Measurements from ENCODE around the gene MRGPRD. TPM values are rescaled to one million over a fixed set of nuclear protein-coding genes. Genes with fewer than 3 reads are reported as not detected.

Gene MRGPRD
- total RNA-seq, 1 donor from 2014 or later, result not detected

DNA sequence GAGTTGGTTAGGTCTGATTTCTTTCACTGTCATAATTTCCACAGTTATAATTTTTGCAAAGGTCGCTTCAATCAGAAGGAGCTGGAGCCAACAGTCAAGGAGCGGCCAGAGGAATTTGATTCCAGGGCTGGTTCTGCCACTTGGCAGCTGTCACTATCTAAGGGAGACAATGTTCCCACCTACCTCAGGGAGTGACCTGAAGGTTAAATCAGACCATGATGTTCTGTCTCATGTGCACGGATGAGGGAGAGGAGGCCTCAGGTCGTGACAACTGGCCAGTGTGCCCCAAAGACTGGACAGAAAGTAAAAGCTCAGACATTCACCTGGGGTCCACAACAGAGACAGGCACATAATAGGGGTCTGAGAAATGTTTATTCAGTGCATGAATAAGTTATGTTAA, 7.6 kb downstream of the MRGPRD start:
- no peaks in the 10 kb centered on the region for H3K79me2 ChIP-seq (ENCODE audit: insufficient read depth, low read length)
- Mint-ChIP-seq H3K36me3 (ENCODE audit: low read depth, unreplicated experiment) (no peaks in the 10 kb centered on the region), H3K4me1 (ENCODE audit: low read depth, unreplicated experiment) (no peaks in the 10 kb centered on the region), H3K9me3 (ENCODE audit: unreplicated experiment) (peaks cover 2% of the 10 kb centered on the region), H3K27ac (ENCODE audit: unreplicated experiment) (no peak overlapping the region), H3K27me3 (ENCODE audit: low read depth, unreplicated experiment) (peaks cover 44% of the 10 kb centered on the region), H3K4me3 (ENCODE audit: unreplicated experiment) (no peak overlapping the region)
- H3K9me3 ChIP-seq (ENCODE audit: insufficient read depth, low read depth, low read length), result no peaks in the 10 kb centered on the region
- H3K4me1 ChIP-seq (ENCODE audit: insufficient read depth, low read length), result no peaks in the 10 kb centered on the region
- TF ChIP-seq, protein P1, sequence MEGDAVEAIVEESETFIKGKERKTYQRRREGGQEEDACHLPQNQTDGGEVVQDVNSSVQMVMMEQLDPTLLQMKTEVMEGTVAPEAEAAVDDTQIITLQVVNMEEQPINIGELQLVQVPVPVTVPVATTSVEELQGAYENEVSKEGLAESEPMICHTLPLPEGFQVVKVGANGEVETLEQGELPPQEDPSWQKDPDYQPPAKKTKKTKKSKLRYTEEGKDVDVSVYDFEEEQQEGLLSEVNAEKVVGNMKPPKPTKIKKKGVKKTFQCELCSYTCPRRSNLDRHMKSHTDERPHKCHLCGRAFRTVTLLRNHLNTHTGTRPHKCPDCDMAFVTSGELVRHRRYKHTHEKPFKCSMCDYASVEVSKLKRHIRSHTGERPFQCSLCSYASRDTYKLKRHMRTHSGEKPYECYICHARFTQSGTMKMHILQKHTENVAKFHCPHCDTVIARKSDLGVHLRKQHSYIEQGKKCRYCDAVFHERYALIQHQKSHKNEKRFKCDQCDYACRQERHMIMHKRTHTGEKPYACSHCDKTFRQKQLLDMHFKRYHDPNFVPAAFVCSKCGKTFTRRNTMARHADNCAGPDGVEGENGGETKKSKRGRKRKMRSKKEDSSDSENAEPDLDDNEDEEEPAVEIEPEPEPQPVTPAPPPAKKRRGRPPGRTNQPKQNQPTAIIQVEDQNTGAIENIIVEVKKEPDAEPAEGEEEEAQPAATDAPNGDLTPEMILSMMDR (IDR thresholded peaks at IDR 0.05; ENCODE audit: insufficient read depth, low read depth, low read length), result no peak
- no peak for TF ChIP-seq EZH2 (IDR thresholded peaks at IDR 0.05; ENCODE audit: insufficient read depth, low read length)
- DNase-seq (ENCODE audit: low read depth), result no peak
- no peak for FAIRE-seq
- H3K4me2 ChIP-seq (ENCODE audit: low read length), result no peak overlapping the region
- no peak overlapping the region for H3K27ac ChIP-seq (ENCODE audit: low read depth, low read length)
- H3K27me3 ChIP-seq (ENCODE audit: insufficient read depth, low read length), result peaks cover 23% of the 10 kb centered on the region
- H3K9ac ChIP-seq (ENCODE audit: low read length), result no peak overlapping the region
- H3K4me3 ChIP-seq (ENCODE audit: insufficient read depth, low read depth, low read length), result no peak overlapping the region
- H4K20me1 ChIP-seq (ENCODE audit: insufficient read depth, low read length), result no peaks in the 10 kb centered on the region
- no peak overlapping the region for H2AFZ ChIP-seq (ENCODE audit: low read depth, low read length)
- no peaks in the 10 kb centered on the region for H3K36me3 ChIP-seq (ENCODE audit: insufficient read depth, low read length)

DNA sequence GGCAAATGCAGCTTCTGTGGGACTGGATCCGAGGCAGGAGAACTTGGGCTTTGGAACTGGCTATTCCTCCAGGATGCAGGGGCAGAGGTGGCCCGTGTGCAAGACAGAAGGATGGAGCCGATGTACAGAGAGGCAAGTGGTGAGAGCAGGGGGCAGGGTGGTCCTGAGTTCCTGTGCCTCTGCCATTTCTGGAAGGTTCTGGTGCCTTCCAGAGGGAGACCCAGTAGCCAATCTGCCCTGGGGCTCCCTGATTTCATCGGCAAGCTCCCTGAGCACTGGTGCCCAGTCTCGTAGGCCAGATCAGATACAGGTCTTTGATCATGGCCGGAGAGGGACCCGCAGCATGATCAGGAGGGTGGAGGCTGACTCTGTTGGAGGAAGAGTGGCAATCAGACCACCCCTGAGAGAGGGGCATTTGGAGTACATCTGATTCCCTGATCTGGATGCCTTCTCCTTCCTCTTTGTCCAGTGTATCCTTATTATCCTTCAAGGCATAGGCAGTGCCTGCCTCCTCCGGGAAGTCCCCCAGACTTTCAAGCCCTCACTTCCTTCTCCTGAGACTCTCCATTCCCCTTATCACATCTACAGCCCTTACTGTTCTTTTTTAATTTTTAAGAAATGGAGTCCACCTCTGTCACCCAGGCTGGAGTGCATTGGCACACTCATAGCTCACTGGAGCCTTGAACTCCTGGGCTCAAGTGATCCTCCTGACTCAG, 9.7 kb downstream of the MRGPRD start:
- H3K9ac ChIP-seq (ENCODE audit: low read length), result no peak overlapping the region
- no peaks in the 10 kb centered on the region for H3K4me1 ChIP-seq (ENCODE audit: insufficient read depth, low read length)
- H3K27ac ChIP-seq (ENCODE audit: low read depth, low read length), result no peak overlapping the region
- no peaks in the 10 kb centered on the region for H3K79me2 ChIP-seq (ENCODE audit: insufficient read depth, low read length)
- Mint-ChIP-seq H3K9me3 (ENCODE audit: unreplicated experiment) (peaks cover 11% of the 10 kb centered on the region), H3K36me3 (ENCODE audit: low read depth, unreplicated experiment) (peaks cover 2% of the 10 kb centered on the region), H3K4me1 (ENCODE audit: low read depth, unreplicated experiment) (no peaks in the 10 kb centered on the region), H3K4me3 (ENCODE audit: unreplicated experiment) (no peak overlapping the region), H3K27me3 (ENCODE audit: low read depth, unreplicated experiment) (peaks cover 45% of the 10 kb centered on the region), H3K27ac (ENCODE audit: unreplicated experiment) (no peak overlapping the region)
- no peaks in the 10 kb centered on the region for H3K9me3 ChIP-seq (ENCODE audit: insufficient read depth, low read depth, low read length)
- TF ChIP-seq EZH2 (IDR thresholded peaks at IDR 0.05; ENCODE audit: insufficient read depth, low read length), result no peak
- TF ChIP-seq, protein P1 (IDR thresholded peaks at IDR 0.05; ENCODE audit: insufficient read depth, low read depth, low read length), result no peak
- DNase-seq (ENCODE audit: low read depth) (no peak), FAIRE-seq (no peak)
- H3K27me3 ChIP-seq (ENCODE audit: insufficient read depth, low read length), result peaks cover 25% of the 10 kb centered on the region
- no peak overlapping the region for H2AFZ ChIP-seq (ENCODE audit: low read depth, low read length)
- no peaks in the 10 kb centered on the region for H4K20me1 ChIP-seq (ENCODE audit: insufficient read depth, low read length)
- H3K36me3 ChIP-seq (ENCODE audit: insufficient read depth, low read length), result no peaks in the 10 kb centered on the region
- no peak overlapping the region for H3K4me2 ChIP-seq (ENCODE audit: low read length)
- H3K4me3 ChIP-seq (ENCODE audit: insufficient read depth, low read depth, low read length), result no peak overlapping the region

DNA sequence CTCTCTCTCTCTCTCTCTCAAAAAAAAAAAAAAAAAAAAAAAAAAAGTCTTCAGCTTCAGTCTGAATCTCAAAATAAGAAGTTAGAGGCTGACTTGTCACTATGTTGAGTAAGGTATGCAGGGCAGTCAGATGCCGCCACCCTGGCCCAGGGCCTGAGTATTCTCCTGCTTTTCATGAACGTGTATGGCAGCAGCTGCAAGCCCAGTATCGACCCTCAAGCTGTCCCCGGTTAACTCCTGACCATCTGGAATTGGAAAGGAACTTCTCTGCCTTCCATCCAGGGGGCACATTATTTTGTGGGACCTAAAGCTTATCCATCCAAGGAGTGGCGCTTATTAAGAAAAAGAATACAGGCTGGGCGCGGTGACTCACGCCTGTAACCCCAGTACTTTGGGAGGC, 11.4 kb downstream of the MRGPRD start:
- Mint-ChIP-seq H3K36me3 (ENCODE audit: low read depth, unreplicated experiment) (peaks cover 2% of the 10 kb centered on the region), H3K9me3 (ENCODE audit: unreplicated experiment) (peaks cover 16% of the 10 kb centered on the region), H3K4me3 (ENCODE audit: unreplicated experiment) (no peak overlapping the region), H3K27ac (ENCODE audit: unreplicated experiment) (no peak overlapping the region), H3K4me1 (ENCODE audit: low read depth, unreplicated experiment) (no peaks in the 10 kb centered on the region), H3K27me3 (ENCODE audit: low read depth, unreplicated experiment) (peaks cover 54% of the 10 kb centered on the region)
- Histone ChIP-seq H3K27me3 (ENCODE audit: insufficient read depth, low read length) (peaks cover 25% of the 10 kb centered on the region), H3K4me3 (ENCODE audit: insufficient read depth, low read depth, low read length) (no peak overlapping the region), H3K9ac (ENCODE audit: low read length) (no peak overlapping the region), H3K4me2 (ENCODE audit: low read length) (no peak overlapping the region), H3K27ac (ENCODE audit: low read depth, low read length) (no peak overlapping the region), H3K9me3 (ENCODE audit: insufficient read depth, low read depth, low read length) (no peaks in the 10 kb centered on the region), H3K36me3 (ENCODE audit: insufficient read depth, low read length) (no peaks in the 10 kb centered on the region), H4K20me1 (ENCODE audit: insufficient read depth, low read length) (no peaks in the 10 kb centered on the region), H3K4me1 (ENCODE audit: insufficient read depth, low read length) (no peaks in the 10 kb centered on the region), H2AFZ (ENCODE audit: low read depth, low read length) (no peak overlapping the region), H3K79me2 (ENCODE audit: insufficient read depth, low read length) (no peaks in the 10 kb centered on the region)
- TF ChIP-seq, protein P1 (IDR thresholded peaks at IDR 0.05; ENCODE audit: insufficient read depth, low read depth, low read length), result no peak
- TF ChIP-seq EZH2 (IDR thresholded peaks at IDR 0.05; ENCODE audit: insufficient read depth, low read length), result no peak
- DNase-seq (ENCODE audit: low read depth) (no peak), FAIRE-seq (no peak)
